Activated CD4-positive, alpha-beta T cell treated with anti-CD3 and anti-CD28 coated beads, Interleukin-10, Interleukin-2, amounts not matched to agents 100 ng/mL and 50 ng/mL, durations not matched to agents 16 hours and 8 hours (primary cell): Measurements from ENCODE around the gene GPX5.

ENCODE experiments used
- DNase-seq: peaks from one replicate; pipeline ENCODE4 v3.0.0-alpha.2; 2020

GPX5 gene

GRCh38 chr6:28563430-28564095 is 37.9 kb downstream of the GPX5 start:
- DNase-seq: no peak

GRCh38 chr6:28565823-28566526 is 40.3 kb downstream of the GPX5 start:
- DNase-seq: no peak

GRCh38 chr6:28566527-28567252 is 41.0 kb downstream of the GPX5 start:
- no peak for DNase-seq

GRCh38 chr6:28567506-28567905 is 41.8 kb downstream of the GPX5 start:
- DNase-seq: no peak

GRCh38 chr6:28568515-28569108 is 42.9 kb downstream of the GPX5 start:
- no peak for DNase-seq

- DNase-seq: no peak
Observed at GRCh38 chr6:28569748-28570147, 44.1 kb downstream of the GPX5 start.

- DNase-seq: peak; percentile 9
Observed at GRCh38 chr6:28580475-28580874, 54.8 kb downstream of the GPX5 start.

GRCh38 chr6:28583463-28583862 is 57.8 kb downstream of the GPX5 start:
- DNase-seq: no peak
